GM23338 (cell line): ENCODE measurements around the gene DHFR2. TPM values are rescaled to one million over a fixed set of nuclear protein-coding genes. Genes with fewer than 3 reads are reported as not detected.

Experiments used
- ATAC-seq: fragments of 200-7000 bp; cut with Tn5 transposase; 3 replicates; pipeline ENCODE4 v1.9.1; 2020
- DNase-seq: peaks from one replicate; pipeline ENCODE4 v3.0.0-alpha.2; 2015; ENCODE audit warnings: low spot score
- H2AFZ ChIP-seq: fragments of 200-600 bp; sonication (generic); 2 replicates; pipeline ENCODE4 v1.8.0; 2016; ENCODE audit warnings: antibody characterized with exemption, mild to moderate bottlenecking, moderate library complexity
- H3F3A ChIP-seq: fragments of 200-600 bp; sonication (generic); replicated peaks from 2 replicates; pipeline ENCODE4 v1.8.0; 2017; ENCODE audit warnings: antibody characterized with exemption, mixed run types, low read depth
- H3K27ac ChIP-seq: fragments of 200-600 bp; sonication (generic); 2 replicates; pipeline ENCODE4 v1.6.1; 2016; ENCODE audit warnings: low read depth
- H3K27me3 ChIP-seq: fragments of 200-600 bp; sonication (generic); 2 replicates; pipeline ENCODE4 v1.8.0; 2016; ENCODE audit warnings: mild to moderate bottlenecking, mixed run types, moderate library complexity; ENCODE audit not compliant: insufficient read depth
- H3K36me3 ChIP-seq: fragments of 200-600 bp; sonication (generic); 2 replicates; pipeline ENCODE4 v1.8.0; 2016; ENCODE audit warnings: mild to moderate bottlenecking; ENCODE audit not compliant: insufficient read depth
- H3K4me1 ChIP-seq: fragments of 200-600 bp; sonication (generic); 2 replicates; pipeline ENCODE4 v1.8.0; 2016; ENCODE audit warnings: mild to moderate bottlenecking, moderate library complexity; ENCODE audit not compliant: insufficient read depth
- H3K4me2 ChIP-seq: fragments of 200-600 bp; sonication (generic); 2 replicates; pipeline ENCODE4 v1.7.1; 2017; ENCODE audit warnings: mixed run types
- H3K4me3 ChIP-seq: fragments of 200-600 bp; sonication (generic); 2 replicates; pipeline ENCODE4 v1.6.1; 2016; ENCODE audit warnings: mixed run types
- H3K79me2 ChIP-seq: fragments of 200-600 bp; sonication (generic); replicated peaks from 2 replicates; pipeline ENCODE4 v1.8.0; 2017; ENCODE audit warnings: mild to moderate bottlenecking; ENCODE audit not compliant: insufficient read depth
- H3K9me2 ChIP-seq: fragments of 200-600 bp; sonication (generic); 2 replicates; pipeline ENCODE4 v1.8.0; 2017; ENCODE audit not compliant: insufficient read depth
- H4K20me1 ChIP-seq: fragments of 200-600 bp; sonication (generic); replicated peaks from 2 replicates; pipeline ENCODE4 v1.8.0; 2017; ENCODE audit warnings: mild to moderate bottlenecking; ENCODE audit not compliant: insufficient read depth
- H3K27ac Mint-ChIP-seq: 2 replicates; pipeline ENCODE4 v1.8.0; 2020; ENCODE audit warnings: inconsistent platforms, mild to moderate bottlenecking, moderate library complexity, mixed read lengths
- H3K27me3 Mint-ChIP-seq: 3 replicates; pipeline ENCODE4 v1.8.0; 2022; ENCODE audit warnings: low read depth, mild to moderate bottlenecking, moderate library complexity, mixed read lengths, inconsistent platforms; ENCODE audit not compliant: insufficient read depth, poor library complexity
- H3K36me3 Mint-ChIP-seq: 3 replicates; pipeline ENCODE4 v1.8.0; 2021; ENCODE audit warnings: low read depth, mild to moderate bottlenecking, inconsistent platforms, moderate library complexity, mixed read lengths
- H3K4me1 Mint-ChIP-seq: 3 replicates; pipeline ENCODE4 v1.8.0; 2020; ENCODE audit warnings: mild to moderate bottlenecking, inconsistent platforms, mixed read lengths
- H3K4me3 Mint-ChIP-seq: 3 replicates; pipeline ENCODE4 v1.8.0; 2021; ENCODE audit warnings: moderate library complexity, mild to moderate bottlenecking, inconsistent platforms, mixed read lengths
- H3K9me3 Mint-ChIP-seq: 3 replicates; pipeline ENCODE4 v1.8.0; 2020; ENCODE audit warnings: moderate library complexity, mild to moderate bottlenecking, inconsistent platforms, mixed read lengths
- CREB1 ChIP-seq: fragments of 250-450 bp; sonication (Bioruptor Pico); IDR thresholded peaks from 2 replicates; pipeline ENCODE4 v1.5.0; 2020; ENCODE audit warnings: low read depth, mild to moderate bottlenecking, moderate library complexity
- EZH2 ChIP-seq: fragments of 200-600 bp; sonication (generic); IDR thresholded peaks from one replicate; pipeline ENCODE4 v1.8.0; 2017; ENCODE audit warnings: antibody characterized with exemption, mild to moderate bottlenecking, low read depth; ENCODE audit not compliant: unreplicated experiment
- EZH2phosphoT487 ChIP-seq: fragments of 200-600 bp; sonication (generic); IDR thresholded peaks from one replicate; pipeline ENCODE4 v1.8.1; 2018; ENCODE audit warnings: antibody characterized with exemption; ENCODE audit not compliant: unreplicated experiment
- JUNB ChIP-seq: IDR thresholded peaks from one replicate; pipeline ENCODE4 v1.6.1; 2016; ENCODE audit warnings: antibody characterized with exemption; ENCODE audit not compliant: unreplicated experiment
- NANOG ChIP-seq: IDR thresholded peaks from 2 replicates; pipeline ENCODE4 v1.6.1; 2016; ENCODE audit warnings: antibody characterized with exemption, borderline replicate concordance
- POLR2AphosphoS5 ChIP-seq: IDR thresholded peaks from 2 replicates; pipeline ENCODE4 v1.6.1; 2016; ENCODE audit warnings: antibody characterized with exemption, low read depth
- STAT1 ChIP-seq: IDR thresholded peaks from one replicate; pipeline ENCODE4 v1.6.1; 2016; ENCODE audit warnings: antibody characterized with exemption; ENCODE audit not compliant: unreplicated experiment
- ZNF114 ChIP-seq: fragments of 250-450 bp; sonication (Bioruptor Pico); IDR thresholded peaks from 2 replicates; pipeline ENCODE4 v1.5.0; 2020; ENCODE audit warnings: mild to moderate bottlenecking, moderate library complexity
- polyA plus RNA-seq: library from polyadenylated mRNA; unstranded; fragments of >200 nt; fragmentation: Nextera tagmentation; extraction: Ambion mirVana; gene quantifications from 2 replicates; pipeline ENCODE4 v1.2.1, GENCODE V29; 2016
- total RNA-seq: library from RNA; depleted of rRNA; stranded (reverse); fragments of >200 nt; shearing (Covaris generic); gene quantifications from 2 replicates; pipeline ENCODE4 v1.2.3, GENCODE V29; 2014
- TF ChIP-seq, protein P1 (sequence below), 2 experiments: fragments of 200-600 bp in 1 of 2; sonication (generic) in 1 of 2; conservative IDR thresholded peaks; 2 replicates each; pipeline versions ENCODE4 v1.5.1 to v1.6.1; 2016 to 2017; ENCODE audit warnings: antibody characterized with exemption in 2 of 2, low read depth in 2 of 2, mild to moderate bottlenecking in 2 of 2, moderate library complexity in 1 of 2
- TF ChIP-seq, protein P2 (sequence below): IDR thresholded peaks from one replicate; pipeline ENCODE4 v1.6.1; 2018; ENCODE audit warnings: antibody characterized with exemption; ENCODE audit not compliant: unreplicated experiment
- TF ChIP-seq, protein P3 (sequence below): IDR thresholded peaks from 2 replicates; pipeline ENCODE4 v1.6.1; 2016; ENCODE audit warnings: antibody characterized with exemption

The DHFR2 gene
- total and polyA plus RNA-seq, 2 experiments from 2014 or later = 1.1 to 1.6 TPM

DNA sequence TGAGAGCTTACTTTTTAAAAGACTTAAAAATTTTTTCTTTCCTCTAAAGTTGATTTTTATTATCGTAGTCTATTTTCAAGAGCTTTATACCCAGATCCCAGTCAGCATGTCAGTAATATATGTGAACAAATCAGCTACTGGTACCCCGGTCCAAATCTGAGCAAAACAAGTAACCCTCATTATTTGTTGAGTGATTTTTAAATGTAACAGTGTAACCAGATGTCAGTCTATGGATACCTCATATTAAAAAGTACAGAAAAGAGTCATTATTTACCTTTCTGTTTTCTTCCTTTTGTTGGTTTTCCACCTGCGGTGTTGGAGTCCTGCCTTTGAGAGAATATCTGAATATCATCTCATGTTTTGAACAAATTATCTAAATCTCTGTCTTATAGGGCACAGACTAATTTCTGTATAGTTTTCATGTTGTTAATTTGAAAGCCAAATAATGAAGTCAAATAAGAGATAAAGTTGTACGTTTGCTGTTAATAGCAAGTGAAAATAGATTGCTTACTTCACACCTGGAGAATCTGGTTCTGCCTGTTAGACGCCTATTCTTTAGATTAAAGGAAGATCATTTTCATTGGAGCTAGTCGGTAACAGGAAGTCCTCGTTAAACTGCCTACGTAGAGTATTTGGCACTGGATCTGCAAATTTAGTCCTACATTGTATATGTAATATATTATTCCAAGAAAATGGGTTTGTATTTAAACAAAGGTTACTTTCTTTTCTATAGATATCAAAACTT lies 34.5 kb downstream of the DHFR2 start, which contains the start of gene STX19 (continued):
- TF ChIP-seq, protein P1, sequence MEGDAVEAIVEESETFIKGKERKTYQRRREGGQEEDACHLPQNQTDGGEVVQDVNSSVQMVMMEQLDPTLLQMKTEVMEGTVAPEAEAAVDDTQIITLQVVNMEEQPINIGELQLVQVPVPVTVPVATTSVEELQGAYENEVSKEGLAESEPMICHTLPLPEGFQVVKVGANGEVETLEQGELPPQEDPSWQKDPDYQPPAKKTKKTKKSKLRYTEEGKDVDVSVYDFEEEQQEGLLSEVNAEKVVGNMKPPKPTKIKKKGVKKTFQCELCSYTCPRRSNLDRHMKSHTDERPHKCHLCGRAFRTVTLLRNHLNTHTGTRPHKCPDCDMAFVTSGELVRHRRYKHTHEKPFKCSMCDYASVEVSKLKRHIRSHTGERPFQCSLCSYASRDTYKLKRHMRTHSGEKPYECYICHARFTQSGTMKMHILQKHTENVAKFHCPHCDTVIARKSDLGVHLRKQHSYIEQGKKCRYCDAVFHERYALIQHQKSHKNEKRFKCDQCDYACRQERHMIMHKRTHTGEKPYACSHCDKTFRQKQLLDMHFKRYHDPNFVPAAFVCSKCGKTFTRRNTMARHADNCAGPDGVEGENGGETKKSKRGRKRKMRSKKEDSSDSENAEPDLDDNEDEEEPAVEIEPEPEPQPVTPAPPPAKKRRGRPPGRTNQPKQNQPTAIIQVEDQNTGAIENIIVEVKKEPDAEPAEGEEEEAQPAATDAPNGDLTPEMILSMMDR (conservative IDR thresholded peaks at IDR 0.05; ENCODE audit: low read depth in 2 of 2) = no peak
- no peak for TF ChIP-seq JUNB
- TF ChIP-seq, protein P2, sequence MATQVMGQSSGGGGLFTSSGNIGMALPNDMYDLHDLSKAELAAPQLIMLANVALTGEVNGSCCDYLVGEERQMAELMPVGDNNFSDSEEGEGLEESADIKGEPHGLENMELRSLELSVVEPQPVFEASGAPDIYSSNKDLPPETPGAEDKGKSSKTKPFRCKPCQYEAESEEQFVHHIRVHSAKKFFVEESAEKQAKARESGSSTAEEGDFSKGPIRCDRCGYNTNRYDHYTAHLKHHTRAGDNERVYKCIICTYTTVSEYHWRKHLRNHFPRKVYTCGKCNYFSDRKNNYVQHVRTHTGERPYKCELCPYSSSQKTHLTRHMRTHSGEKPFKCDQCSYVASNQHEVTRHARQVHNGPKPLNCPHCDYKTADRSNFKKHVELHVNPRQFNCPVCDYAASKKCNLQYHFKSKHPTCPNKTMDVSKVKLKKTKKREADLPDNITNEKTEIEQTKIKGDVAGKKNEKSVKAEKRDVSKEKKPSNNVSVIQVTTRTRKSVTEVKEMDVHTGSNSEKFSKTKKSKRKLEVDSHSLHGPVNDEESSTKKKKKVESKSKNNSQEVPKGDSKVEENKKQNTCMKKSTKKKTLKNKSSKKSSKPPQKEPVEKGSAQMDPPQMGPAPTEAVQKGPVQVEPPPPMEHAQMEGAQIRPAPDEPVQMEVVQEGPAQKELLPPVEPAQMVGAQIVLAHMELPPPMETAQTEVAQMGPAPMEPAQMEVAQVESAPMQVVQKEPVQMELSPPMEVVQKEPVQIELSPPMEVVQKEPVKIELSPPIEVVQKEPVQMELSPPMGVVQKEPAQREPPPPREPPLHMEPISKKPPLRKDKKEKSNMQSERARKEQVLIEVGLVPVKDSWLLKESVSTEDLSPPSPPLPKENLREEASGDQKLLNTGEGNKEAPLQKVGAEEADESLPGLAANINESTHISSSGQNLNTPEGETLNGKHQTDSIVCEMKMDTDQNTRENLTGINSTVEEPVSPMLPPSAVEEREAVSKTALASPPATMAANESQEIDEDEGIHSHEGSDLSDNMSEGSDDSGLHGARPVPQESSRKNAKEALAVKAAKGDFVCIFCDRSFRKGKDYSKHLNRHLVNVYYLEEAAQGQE = no peak
- no peak for TF ChIP-seq CREB1 (CRISPR knock-in tag)
- no peak for TF ChIP-seq POLR2AphosphoS5

DNA sequence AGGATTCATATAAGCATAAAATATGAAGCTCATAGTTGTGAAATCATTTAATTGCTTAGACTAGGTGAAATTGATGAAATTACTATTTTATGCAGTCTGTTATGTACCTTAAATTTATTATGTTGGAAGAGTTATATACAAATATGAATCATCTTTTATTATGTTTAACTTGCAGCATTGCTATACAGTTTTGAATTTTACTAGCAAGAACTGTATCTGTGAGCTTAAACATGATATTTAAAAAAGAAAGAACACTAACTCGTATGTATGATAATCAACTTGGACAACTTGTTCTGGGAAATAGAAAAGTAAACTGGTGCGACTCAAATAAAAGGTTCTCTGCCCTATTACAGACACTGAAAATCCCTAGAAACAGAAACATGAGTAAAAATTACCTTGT lies 36.1 kb downstream of the DHFR2 start:
- no peaks in the 10 kb centered on the region for H3K9me3 Mint-ChIP-seq
- H3K4me2 ChIP-seq = no peak overlapping the region
- no peaks in the 10 kb centered on the region for H3K36me3 ChIP-seq
- no peaks in the 10 kb centered on the region for H3K27me3 ChIP-seq
- DNase-seq (no peak), ATAC-seq (no peak)
- no peaks in the 10 kb centered on the region for H3K9me2 ChIP-seq
- no peak overlapping the region for H3K4me3 ChIP-seq
- H3K4me3 Mint-ChIP-seq = no peak overlapping the region
- no peak overlapping the region for H3K27ac ChIP-seq
- no peak overlapping the region for H3K27ac Mint-ChIP-seq
- no peaks in the 10 kb centered on the region for H3K27me3 Mint-ChIP-seq
- H2AFZ ChIP-seq = no peak overlapping the region
- no peaks in the 10 kb centered on the region for H3K79me2 ChIP-seq
- peaks cover 5% of the 10 kb centered on the region; the same call in 1 of the 3 replicates for H3K36me3 Mint-ChIP-seq
- TF ChIP-seq CREB1 (CRISPR knock-in tag) (no peak), STAT1 (no peak), ZNF114 (CRISPR knock-in tag) (no peak), EZH2phosphoT487 (no peak), NANOG (no peak), POLR2AphosphoS5 (no peak), JUNB (no peak), EZH2 (no peak)
- TF ChIP-seq, protein P1 (conservative IDR thresholded peaks at IDR 0.05; ENCODE audit: low read depth in 2 of 2) = no peak
- TF ChIP-seq, protein P3, sequence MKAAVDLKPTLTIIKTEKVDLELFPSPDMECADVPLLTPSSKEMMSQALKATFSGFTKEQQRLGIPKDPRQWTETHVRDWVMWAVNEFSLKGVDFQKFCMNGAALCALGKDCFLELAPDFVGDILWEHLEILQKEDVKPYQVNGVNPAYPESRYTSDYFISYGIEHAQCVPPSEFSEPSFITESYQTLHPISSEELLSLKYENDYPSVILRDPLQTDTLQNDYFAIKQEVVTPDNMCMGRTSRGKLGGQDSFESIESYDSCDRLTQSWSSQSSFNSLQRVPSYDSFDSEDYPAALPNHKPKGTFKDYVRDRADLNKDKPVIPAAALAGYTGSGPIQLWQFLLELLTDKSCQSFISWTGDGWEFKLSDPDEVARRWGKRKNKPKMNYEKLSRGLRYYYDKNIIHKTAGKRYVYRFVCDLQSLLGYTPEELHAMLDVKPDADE = no peak
- TF ChIP-seq, protein P2 = no peak
- peaks cover 6% of the 10 kb centered on the region; the same call in 2 of the 3 replicates for H3K4me1 Mint-ChIP-seq
- no peaks in the 10 kb centered on the region for H4K20me1 ChIP-seq
- H3F3A ChIP-seq = no peaks in the 10 kb centered on the region
- H3K4me1 ChIP-seq = no peaks in the 10 kb centered on the region
